ENCODE results near the gene PALLD. TPM values are rescaled to one million over a fixed set of nuclear protein-coding genes. Genes with fewer than 3 reads are reported as not detected.

PALLD gene
- total RNA-seq, 1 experiment from 2014 or later: 23.7 TPM

DNA sequence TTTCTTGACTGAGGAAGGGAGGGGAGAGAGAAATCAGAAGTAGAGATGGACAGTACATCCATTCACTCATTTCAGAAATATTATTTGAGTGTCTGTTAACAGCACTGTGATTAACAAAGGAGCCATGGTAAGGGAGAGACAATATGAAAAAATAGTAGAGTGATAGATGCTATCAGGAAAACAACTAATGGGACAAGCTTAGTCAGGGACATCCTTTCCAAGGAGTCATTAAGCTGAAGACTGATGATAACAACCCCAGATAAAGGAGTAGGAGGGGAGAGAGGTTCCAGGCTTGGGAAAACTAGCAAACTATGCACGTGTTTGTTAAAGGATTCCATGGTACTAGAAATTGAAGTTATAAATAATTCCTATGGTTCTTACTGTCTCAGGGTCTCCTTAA is 391.0 kb downstream of the PALLD start:
- peak overlapping the region; percentile 19; the same call in 1 of the 2 replicates for H3K27ac Mint-ChIP-seq
- no peak for ATAC-seq

More for the DNA sequence above, 391.0 kb downstream of the PALLD start:
- H3K36me3 Mint-ChIP-seq: peaks cover 14% of the 10 kb centered on the region
- ChIA-PET POLR2A (no interaction called here), CTCF (no interaction called here)
- no peaks in the 10 kb centered on the region for H3K27me3 Mint-ChIP-seq (ENCODE audit: low read depth)
- H3K4me3 Mint-ChIP-seq: no peak overlapping the region
- peaks cover 3% of the 10 kb centered on the region; the same call in 1 of the 2 replicates for H3K4me1 Mint-ChIP-seq
- no peak for DNase-seq (ENCODE audit: low spot score)
- H3K9me3 Mint-ChIP-seq: no peaks in the 10 kb centered on the region
- TF ChIP-seq, protein P1, sequence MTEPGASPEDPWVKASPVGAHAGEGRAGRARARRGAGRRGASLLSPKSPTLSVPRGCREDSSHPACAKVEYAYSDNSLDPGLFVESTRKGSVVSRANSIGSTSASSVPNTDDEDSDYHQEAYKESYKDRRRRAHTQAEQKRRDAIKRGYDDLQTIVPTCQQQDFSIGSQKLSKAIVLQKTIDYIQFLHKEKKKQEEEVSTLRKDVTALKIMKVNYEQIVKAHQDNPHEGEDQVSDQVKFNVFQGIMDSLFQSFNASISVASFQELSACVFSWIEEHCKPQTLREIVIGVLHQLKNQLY (CRISPR knock-in tag; IDR thresholded peaks at IDR 0.05): no peak
- TF ChIP-seq ZNF423 (CRISPR knock-in tag; IDR thresholded peaks at IDR 0.05) (no peak), CBFB (CRISPR knock-in tag; IDR thresholded peaks at IDR 0.05; ENCODE audit: low read depth) (no peak), ATF1 (CRISPR knock-in tag; IDR thresholded peaks at IDR 0.05) (no peak), NFE2L1 (CRISPR knock-in tag; IDR thresholded peaks at IDR 0.05) (no peak), OVOL2 (CRISPR knock-in tag; IDR thresholded peaks at IDR 0.05; ENCODE audit: borderline replicate concordance) (no peak), ZNF232 (CRISPR knock-in tag; IDR thresholded peaks at IDR 0.05) (no peak), HMGA2 (CRISPR knock-in tag; IDR thresholded peaks at IDR 0.05) (no peak), NFYB (CRISPR knock-in tag; conservative IDR thresholded peaks at IDR 0.05; ENCODE audit: low read depth) (no peak), TEAD1 (CRISPR knock-in tag; IDR thresholded peaks at IDR 0.05) (no peak), SOX15 (CRISPR knock-in tag; IDR thresholded peaks at IDR 0.05) (no peak)
- TF ChIP-seq, protein P2, sequence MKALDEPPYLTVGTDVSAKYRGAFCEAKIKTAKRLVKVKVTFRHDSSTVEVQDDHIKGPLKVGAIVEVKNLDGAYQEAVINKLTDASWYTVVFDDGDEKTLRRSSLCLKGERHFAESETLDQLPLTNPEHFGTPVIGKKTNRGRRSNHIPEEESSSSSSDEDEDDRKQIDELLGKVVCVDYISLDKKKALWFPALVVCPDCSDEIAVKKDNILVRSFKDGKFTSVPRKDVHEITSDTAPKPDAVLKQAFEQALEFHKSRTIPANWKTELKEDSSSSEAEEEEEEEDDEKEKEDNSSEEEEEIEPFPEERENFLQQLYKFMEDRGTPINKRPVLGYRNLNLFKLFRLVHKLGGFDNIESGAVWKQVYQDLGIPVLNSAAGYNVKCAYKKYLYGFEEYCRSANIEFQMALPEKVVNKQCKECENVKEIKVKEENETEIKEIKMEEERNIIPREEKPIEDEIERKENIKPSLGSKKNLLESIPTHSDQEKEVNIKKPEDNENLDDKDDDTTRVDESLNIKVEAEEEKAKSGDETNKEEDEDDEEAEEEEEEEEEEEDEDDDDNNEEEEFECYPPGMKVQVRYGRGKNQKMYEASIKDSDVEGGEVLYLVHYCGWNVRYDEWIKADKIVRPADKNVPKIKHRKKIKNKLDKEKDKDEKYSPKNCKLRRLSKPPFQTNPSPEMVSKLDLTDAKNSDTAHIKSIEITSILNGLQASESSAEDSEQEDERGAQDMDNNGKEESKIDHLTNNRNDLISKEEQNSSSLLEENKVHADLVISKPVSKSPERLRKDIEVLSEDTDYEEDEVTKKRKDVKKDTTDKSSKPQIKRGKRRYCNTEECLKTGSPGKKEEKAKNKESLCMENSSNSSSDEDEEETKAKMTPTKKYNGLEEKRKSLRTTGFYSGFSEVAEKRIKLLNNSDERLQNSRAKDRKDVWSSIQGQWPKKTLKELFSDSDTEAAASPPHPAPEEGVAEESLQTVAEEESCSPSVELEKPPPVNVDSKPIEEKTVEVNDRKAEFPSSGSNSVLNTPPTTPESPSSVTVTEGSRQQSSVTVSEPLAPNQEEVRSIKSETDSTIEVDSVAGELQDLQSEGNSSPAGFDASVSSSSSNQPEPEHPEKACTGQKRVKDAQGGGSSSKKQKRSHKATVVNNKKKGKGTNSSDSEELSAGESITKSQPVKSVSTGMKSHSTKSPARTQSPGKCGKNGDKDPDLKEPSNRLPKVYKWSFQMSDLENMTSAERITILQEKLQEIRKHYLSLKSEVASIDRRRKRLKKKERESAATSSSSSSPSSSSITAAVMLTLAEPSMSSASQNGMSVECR (CRISPR knock-in tag; IDR thresholded peaks at IDR 0.05; ENCODE audit: borderline replicate concordance): no peak
- TF ChIP-seq, protein P3, sequence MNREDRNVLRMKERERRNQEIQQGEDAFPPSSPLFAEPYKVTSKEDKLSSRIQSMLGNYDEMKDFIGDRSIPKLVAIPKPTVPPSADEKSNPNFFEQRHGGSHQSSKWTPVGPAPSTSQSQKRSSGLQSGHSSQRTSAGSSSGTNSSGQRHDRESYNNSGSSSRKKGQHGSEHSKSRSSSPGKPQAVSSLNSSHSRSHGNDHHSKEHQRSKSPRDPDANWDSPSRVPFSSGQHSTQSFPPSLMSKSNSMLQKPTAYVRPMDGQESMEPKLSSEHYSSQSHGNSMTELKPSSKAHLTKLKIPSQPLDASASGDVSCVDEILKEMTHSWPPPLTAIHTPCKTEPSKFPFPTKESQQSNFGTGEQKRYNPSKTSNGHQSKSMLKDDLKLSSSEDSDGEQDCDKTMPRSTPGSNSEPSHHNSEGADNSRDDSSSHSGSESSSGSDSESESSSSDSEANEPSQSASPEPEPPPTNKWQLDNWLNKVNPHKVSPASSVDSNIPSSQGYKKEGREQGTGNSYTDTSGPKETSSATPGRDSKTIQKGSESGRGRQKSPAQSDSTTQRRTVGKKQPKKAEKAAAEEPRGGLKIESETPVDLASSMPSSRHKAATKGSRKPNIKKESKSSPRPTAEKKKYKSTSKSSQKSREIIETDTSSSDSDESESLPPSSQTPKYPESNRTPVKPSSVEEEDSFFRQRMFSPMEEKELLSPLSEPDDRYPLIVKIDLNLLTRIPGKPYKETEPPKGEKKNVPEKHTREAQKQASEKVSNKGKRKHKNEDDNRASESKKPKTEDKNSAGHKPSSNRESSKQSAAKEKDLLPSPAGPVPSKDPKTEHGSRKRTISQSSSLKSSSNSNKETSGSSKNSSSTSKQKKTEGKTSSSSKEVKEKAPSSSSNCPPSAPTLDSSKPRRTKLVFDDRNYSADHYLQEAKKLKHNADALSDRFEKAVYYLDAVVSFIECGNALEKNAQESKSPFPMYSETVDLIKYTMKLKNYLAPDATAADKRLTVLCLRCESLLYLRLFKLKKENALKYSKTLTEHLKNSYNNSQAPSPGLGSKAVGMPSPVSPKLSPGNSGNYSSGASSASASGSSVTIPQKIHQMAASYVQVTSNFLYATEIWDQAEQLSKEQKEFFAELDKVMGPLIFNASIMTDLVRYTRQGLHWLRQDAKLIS (CRISPR knock-in tag; IDR thresholded peaks at IDR 0.05; ENCODE audit: borderline replicate concordance): no peak
- TF ChIP-seq, protein P4, sequence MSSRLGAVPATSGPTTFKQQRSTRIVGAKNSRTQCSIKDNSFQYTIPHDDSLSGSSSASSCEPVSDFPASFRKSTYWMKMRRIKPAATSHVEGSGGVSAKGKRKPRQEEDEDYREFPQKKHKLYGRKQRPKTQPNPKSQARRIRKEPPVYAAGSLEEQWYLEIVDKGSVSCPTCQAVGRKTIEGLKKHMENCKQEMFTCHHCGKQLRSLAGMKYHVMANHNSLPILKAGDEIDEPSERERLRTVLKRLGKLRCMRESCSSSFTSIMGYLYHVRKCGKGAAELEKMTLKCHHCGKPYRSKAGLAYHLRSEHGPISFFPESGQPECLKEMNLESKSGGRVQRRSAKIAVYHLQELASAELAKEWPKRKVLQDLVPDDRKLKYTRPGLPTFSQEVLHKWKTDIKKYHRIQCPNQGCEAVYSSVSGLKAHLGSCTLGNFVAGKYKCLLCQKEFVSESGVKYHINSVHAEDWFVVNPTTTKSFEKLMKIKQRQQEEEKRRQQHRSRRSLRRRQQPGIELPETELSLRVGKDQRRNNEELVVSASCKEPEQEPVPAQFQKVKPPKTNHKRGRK (CRISPR knock-in tag; IDR thresholded peaks at IDR 0.05; ENCODE audit: borderline replicate concordance): no peak
- TF ChIP-seq, protein P5, sequence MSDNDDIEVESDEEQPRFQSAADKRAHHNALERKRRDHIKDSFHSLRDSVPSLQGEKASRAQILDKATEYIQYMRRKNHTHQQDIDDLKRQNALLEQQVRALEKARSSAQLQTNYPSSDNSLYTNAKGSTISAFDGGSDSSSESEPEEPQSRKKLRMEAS (CRISPR knock-in tag; IDR thresholded peaks at IDR 0.05): no peak
- TF ChIP-seq, protein P6, sequence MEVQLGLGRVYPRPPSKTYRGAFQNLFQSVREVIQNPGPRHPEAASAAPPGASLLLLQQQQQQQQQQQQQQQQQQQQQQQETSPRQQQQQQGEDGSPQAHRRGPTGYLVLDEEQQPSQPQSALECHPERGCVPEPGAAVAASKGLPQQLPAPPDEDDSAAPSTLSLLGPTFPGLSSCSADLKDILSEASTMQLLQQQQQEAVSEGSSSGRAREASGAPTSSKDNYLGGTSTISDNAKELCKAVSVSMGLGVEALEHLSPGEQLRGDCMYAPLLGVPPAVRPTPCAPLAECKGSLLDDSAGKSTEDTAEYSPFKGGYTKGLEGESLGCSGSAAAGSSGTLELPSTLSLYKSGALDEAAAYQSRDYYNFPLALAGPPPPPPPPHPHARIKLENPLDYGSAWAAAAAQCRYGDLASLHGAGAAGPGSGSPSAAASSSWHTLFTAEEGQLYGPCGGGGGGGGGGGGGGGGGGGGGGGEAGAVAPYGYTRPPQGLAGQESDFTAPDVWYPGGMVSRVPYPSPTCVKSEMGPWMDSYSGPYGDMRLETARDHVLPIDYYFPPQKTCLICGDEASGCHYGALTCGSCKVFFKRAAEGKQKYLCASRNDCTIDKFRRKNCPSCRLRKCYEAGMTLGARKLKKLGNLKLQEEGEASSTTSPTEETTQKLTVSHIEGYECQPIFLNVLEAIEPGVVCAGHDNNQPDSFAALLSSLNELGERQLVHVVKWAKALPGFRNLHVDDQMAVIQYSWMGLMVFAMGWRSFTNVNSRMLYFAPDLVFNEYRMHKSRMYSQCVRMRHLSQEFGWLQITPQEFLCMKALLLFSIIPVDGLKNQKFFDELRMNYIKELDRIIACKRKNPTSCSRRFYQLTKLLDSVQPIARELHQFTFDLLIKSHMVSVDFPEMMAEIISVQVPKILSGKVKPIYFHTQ (CRISPR knock-in tag; IDR thresholded peaks at IDR 0.05): no peak
- TF ChIP-seq, protein P7, sequence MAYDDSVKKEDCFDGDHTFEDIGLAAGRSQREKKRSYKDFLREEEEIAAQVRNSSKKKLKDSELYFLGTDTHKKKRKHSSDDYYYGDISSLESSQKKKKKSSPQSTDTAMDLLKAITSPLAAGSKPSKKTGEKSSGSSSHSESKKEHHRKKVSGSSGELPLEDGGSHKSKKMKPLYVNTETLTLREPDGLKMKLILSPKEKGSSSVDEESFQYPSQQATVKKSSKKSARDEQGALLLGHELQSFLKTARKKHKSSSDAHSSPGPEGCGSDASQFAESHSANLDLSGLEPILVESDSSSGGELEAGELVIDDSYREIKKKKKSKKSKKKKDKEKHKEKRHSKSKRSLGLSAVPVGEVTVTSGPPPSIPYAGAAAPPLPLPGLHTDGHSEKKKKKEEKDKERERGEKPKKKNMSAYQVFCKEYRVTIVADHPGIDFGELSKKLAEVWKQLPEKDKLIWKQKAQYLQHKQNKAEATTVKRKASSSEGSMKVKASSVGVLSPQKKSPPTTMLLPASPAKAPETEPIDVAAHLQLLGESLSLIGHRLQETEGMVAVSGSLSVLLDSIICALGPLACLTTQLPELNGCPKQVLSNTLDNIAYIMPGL (CRISPR knock-in tag; IDR thresholded peaks at IDR 0.05): no peak

Data from WTC11 (cell line).